Measurements from ENCODE around the gene CPE. TPM values are rescaled to one million over a fixed set of nuclear protein-coding genes. Genes with fewer than 3 reads are reported as not detected.
"Not testable (repeated sequence)": the region's sequence is repeated elsewhere in the genome, so short reads cannot be mapped to it uniquely, and the experiment has no call there.

The CPE gene
- polyA plus RNA-seq (ENCODE audit: insufficient read length in 10 of 10) = 100 to 1,000 TPM in 5 of 10 donors, 10 to 100 TPM in 5; 68.2 to 140 (median 102) TPM
- long read RNA-seq, donor 1, transcript CPE-201 (9 exons, 2,421 nt) = major isoform, 16 of 45 reads
- long read RNA-seq, donor 1, partial matches to known transcripts = 29 of 45 reads
- long read RNA-seq, donor 1, other reads (novel, unspliced or antisense) = 0 of 45 reads
- long read RNA-seq, donor 2, transcript CPE-201 (9 exons, 2,421 nt) = major isoform, 15 of 30 reads
- long read RNA-seq, donor 2, partial matches to known transcripts = 15 of 30 reads
- long read RNA-seq, donor 2, other reads (novel, unspliced or antisense) = 0 of 30 reads
- long read RNA-seq, donor 3 = 0 reads
- long read RNA-seq, donor 4, transcript CPE-201 (9 exons, 2,421 nt) = major isoform, 25 of 42 reads
- long read RNA-seq, donor 4, partial matches to known transcripts = 17 of 42 reads
- long read RNA-seq, donor 4, other reads (novel, unspliced or antisense) = 0 of 42 reads
- long read RNA-seq, donor 5, transcript CPE-201 (9 exons, 2,421 nt) = major isoform, 24 of 54 reads
- long read RNA-seq, donor 5, partial matches to known transcripts = 30 of 54 reads
- long read RNA-seq, donor 5, other reads (novel, unspliced or antisense) = 0 of 54 reads
- long read RNA-seq, donor 6, transcript CPE-201 (9 exons, 2,421 nt) = major isoform, 36 of 89 reads
- long read RNA-seq, donor 6, partial matches to known transcripts = 53 of 89 reads
- long read RNA-seq, donor 6, other reads (novel, unspliced or antisense) = 0 of 89 reads
- long read RNA-seq, donor 7, transcript CPE-201 (9 exons, 2,421 nt) = major isoform, 14 of 27 reads
- long read RNA-seq, donor 7, partial matches to known transcripts = 13 of 27 reads
- long read RNA-seq, donor 7, other reads (novel, unspliced or antisense) = 0 of 27 reads
- long read RNA-seq, donor 8, transcript CPE-201 (9 exons, 2,421 nt) = major isoform, 22 of 68 reads
- long read RNA-seq, donor 8, partial matches to known transcripts = 46 of 68 reads
- long read RNA-seq, donor 8, other reads (novel, unspliced or antisense) = 0 of 68 reads
- long read RNA-seq, donor 9, transcript CPE-201 (9 exons, 2,421 nt) = major isoform, 9 of 9 reads
- long read RNA-seq, donor 9, partial matches to known transcripts = 0 of 9 reads
- long read RNA-seq, donor 9, other reads (novel, unspliced or antisense) = 0 of 9 reads

DNA sequence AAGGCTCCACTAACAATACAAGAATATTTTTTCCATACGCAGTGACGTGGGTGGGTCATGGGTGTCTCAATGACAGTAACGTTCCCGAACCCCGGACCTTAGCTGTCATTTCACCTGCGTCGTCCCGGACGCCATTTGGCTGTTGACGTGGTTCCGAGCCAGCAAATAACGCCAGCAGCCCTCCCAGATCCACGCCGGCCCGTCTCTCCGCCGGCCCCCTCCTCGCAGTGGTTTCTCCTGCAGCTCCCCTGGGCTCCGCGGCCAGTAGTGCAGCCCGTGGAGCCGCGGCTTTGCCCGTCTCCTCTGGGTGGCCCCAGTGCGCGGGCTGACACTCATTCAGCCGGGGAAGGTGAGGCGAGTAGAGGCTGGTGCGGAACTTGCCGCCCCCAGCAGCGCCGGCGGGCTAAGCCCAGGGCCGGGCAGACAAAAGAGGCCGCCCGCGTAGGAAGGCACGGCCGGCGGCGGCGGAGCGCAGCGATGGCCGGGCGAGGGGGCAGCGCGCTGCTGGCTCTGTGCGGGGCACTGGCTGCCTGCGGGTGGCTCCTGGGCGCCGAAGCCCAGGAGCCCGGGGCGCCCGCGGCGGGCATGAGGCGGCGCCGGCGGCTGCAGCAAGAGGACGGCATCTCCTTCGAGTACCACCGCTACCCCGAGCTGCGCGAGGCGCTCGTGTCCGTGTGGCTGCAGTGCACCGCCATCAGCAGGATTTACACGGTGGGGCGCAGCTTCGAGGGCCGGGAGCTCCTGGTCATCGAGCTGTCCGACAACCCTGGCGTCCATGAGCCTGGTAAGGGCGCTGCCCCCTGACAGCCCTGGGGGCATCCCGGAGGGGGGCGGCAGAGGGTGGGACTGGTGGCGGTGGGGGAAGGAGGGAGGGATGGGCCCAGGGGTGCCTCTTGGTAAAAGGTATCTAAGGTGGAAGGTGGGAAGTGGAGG, at the start of gene CPE:
Gene CPE, plus strand, starts transcription at position 264 of the 933 bp plus-strand sequence. Its CDS starts 214 bp downstream, at position 478.
- DNase-seq = peak; percentile 67 to 93 (median 82)

DNA sequence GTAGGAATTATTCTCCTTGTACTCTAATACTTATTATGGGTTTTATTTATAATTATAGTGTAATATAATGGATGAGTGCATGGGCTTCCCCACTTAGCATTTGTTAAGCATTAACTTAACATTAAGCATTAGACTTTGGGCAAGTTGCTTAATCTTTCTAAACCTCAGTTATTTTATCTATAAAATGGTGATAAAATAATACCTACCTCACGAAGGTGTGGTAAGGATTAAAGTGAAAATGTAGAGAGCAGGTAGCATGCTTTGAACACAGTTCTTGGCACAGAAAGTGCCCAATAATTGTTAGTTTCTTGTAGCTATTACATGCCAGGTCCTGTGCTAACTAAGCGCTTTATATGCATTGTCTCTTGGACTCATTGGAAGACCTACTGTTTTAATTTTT, 48.7 kb upstream of the CPE start:
- no peak for DNase-seq

DNA sequence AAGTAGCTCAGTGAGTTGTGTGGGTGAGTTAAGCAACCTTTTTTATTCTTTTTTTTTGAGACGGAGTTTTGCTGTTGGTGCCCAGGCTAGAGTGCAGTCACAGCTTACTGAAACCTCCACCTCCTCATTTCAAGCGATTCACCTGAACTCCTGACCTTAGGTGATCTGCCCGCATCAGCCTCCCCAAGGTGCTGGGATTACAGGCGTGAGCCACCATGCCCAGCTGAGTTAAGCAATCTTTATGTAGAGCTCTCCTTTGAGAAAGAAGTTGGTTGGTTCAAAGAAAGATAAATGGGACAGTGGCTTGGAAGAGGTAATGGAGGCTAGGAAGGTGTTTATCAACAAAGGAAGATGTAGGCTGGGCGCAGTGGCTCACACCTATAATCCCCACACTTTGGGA, 48.1 kb upstream of the CPE start:
- no peak for DNase-seq

DNA sequence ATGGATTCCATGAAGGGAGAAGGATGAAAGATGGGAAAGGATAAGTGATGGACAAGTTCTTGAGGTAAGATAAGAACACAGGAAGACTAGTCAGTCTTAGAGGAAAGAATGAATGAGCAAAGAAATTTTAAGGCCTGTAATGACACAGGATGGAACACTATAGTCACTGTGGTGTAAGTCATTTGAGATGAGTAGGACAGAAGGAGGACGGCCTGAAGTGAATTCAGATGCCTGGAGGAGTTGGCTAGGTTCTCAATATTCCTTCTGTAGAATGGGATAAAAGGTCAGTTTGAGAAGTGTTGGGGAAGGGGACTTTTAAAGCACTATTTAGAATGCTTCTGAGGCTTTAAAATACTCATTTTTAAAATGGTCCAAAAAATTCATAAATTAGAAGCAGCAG, 47.4 kb upstream of the CPE start:
- peak in 1 of 3 donors; percentile 16 for DNase-seq

DNA sequence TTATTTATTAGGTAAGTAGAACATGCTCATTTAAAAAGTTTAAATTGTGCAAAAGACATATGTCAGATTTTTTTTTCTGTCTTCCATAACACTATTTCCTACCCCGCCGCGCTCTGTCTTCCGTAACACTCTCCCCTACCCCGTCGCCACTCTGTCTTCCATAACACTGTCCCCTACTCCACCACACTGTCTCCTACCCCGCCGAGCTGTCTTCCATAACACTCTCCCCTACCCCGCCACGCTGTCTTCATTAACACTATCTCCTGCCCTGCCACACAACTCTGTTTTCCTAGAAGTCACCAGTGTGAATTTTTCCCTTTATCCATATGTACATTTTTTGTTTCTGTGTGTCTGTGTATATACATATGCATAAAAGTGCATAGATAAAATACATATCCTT, 47.0 kb upstream of the CPE start:
- no peak for DNase-seq

DNA sequence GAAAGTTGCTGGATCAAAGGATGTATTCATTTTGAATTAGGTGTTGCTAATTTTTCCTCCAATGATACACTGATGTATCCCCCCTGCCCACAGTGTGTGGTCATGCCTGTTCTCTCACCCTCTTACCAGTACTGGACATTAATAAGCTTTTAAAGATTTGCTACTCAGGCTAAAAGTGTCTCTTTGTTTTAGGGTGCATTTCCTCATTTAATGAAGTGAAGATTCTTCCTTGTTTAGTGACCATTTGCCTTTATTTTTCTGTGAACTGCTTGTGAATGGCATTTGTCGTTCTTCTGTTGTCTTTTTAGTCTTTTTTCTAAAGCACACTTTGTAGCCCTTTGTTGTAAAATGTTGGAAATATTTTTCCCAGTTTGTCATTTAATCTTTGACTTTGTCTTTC, 46.3 kb upstream of the CPE start:
- DNase-seq = peak in 1 of 3 donors; percentile 15

DNA sequence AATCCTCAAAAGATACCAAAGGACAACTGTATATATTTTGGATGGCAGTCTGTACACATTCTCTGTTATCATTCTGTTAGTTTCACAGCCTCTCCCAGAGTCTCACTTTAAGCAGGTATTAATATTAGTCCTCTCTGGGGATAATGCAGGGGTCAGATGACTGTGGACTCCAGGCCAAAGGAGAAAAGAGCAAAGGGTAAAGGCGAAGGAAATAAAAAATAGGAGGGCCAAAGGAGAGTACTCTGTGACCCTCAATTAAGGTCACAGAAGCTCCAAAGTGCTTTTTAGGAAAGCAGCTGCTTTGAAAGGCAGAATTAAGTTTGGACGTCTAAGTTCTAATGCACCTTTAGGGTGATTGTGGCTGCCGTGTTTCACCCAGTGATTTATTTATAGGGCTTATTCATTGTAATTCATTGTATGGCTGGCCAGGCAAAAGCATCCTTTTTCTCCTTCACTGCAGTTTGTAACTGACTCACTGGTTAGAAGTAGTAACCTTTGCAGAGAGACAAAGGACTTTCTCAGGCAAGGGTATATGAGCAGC, 43.6 kb upstream of the CPE start:
- DNase-seq = no peak

DNA sequence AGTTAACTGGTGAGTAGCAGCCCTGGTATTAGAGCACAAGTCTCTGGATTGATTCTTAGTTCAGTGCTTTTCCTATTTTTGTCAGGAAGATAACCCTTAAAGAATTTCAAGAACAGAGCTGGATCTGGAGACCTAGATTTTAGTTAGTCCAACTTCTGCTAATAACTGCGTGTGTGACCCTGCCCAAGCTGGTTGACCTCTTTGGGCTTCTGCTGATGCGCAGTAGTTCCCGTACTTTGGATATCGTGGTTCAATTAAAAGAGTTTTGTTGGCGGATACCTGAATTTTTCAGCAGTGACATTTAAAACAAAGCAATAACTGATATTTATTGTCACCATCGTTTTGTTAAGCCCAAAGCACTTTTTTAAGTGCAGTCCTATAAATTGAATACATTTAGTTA, 42.1 kb upstream of the CPE start:
- no peak for DNase-seq

DNA sequence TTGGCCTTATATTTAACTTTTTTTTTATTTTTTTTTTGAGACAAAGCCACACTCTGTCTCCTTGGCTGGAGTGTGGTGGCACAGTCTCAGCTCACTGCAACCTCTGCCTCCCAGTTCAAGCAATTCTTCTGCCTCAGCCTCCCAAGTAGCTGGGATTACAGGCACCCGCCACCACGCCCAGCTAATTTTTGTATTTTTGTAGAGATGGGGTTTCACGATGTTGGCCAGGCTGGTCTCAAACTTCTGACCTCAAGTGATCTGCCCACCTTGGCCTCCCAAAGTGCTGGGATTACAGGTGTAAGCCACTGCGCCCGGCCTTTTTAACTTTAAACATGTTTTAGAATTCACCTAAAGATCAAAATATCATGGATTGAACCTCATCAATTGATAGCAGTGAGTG, 36.5 kb upstream of the CPE start:
- not testable (repeated sequence) for DNase-seq

DNA sequence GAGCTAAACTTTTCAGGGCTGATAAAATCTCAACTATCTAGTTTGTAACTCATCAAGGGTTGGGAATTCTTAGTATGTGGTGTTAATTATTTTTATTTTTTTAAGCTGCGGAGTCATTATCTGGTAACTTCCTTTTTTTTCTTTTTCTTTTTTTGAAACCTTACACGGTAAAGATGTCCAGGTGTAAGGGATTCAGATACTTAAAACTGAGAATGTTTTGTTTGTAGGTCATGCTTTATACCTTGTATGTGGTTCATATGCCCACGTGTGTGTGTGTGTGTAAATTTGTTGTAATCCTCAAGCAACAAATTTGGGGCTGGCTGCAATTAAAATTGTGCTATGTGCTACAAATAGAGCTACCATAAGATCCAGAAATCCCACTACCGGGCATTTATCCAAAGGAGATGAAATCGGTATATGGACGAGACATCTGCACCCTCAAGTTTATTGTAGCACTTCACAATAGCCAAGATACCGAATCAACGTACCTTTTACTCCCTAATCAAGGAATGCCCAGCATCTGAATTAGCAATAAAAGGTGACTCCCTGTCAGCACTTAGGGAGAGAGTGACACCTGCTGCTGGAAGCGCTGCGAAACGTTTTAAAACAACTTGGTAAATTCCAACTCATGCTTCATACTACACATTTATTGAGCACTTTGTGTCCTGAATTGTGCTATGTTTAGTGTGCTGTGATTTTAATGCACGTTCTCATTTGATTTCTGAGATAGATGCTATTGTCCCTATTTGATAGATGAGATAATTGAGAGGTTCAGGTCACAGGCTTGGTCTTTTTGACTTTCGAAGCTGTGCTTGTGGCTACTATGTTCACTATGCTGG, 35.2 kb upstream of the CPE start:
- no peak for DNase-seq

DNA sequence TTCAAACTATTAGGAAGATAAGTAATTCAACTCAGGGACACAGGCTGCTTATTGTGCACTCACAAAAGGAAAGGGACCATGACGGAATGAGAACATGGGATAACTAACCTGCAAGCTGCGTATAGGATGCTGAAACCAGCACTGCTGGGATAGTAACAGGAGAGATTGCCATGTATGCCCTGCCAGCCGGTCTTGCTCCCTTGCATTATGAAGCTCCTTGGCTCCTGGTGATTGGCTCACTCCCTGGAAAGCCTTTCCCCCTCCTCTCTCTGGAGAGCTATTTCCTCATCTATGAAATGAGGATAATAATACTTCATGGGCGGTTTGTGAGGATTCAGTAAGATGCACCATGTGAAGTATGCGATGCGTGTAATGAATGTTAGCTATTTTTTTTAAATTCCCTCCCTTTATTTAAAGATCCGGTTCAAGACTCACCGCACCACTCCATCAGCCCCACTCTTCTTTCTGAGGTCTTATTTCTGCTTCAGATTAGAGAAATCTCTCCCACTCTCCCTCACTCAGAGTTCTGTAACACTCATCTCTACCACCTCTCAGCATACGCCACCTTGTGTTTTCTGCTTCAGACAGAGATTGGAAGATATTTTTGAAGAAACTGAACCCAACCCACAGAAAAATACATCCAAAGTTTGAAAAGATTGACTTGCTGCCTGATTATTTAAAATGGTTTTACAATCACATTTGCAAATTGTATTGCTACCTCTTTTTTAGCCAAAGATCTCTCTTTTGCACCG, 33.0 kb upstream of the CPE start:
- DNase-seq = no peak

DNA sequence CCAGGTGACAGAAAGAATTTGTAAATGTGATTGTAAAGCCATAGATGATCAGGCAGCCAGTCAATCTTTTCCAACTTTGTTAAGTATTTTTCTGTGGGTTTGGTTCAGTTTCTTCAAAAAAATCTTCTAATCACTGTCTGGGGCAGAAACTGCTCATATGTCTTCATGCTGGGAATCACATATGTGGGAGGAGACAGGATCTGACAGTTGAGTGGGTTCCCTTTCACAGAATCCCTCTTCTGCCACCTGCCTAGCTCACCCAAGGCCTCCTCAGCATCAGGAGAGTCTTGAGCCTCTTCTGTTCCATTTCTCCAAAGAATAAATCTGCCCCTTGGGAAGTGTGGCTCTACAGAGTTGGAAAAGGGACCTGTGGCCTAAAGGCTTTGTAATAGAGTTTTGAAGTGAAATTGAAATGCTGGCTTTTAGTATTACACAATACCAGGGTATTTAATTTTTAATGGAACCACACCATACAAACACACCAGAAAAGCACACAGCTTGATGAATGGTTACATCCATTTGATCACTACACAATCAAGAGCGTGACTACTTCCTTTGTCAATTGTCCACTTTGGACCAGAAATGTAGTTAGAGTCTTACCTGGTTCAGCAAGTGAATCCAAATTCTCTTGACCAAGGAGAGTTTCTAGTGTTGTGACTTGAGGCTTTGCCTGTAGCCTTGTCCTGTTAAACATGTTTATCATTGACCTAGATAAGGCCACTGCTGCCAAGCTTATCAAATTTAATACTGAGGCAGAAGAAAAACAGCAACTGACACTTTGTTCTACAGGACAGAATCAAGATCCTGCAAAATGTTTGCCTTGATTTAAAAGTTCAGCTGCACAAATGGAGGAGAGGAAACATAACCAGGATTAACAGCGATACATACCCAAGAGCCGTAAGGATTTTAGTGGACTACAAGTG, 30.9 kb upstream of the CPE start:
- no peak for DNase-seq

DNA sequence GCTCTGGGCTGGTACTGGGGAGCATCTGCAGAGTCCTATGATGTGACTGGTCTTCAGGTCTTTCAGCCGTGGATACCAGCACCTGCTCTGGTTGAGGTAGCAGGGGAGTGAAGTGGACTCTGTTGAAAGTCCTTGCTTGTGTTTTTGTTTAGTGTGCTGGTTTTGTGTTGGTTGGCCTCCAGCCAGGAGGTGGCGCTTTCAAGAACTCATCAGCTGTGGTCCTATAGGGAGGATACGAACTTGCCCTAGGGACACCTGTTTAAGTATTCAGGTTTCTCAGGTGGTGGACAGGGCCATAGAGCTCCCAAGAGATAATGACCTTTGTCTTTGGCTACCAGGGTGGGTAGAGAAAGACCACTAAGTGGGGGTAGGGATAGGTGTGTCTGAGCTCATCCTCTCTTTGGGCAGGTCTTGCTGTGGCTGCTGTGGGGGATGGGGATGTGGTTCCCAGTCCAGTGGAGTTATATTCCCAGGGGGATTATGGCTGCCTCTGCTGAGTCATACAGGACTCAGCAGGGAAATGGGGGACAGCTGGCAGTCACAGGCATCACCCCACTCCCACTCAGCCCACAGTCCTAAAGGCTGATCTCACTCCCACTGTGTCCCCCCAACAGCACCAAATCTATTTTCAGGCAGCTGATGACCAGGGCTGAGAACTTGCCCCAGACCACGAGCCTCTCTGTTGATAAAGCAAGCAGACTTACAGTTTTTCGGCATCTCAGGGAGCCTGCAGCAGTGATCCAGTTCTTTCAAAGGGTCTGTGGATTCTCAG, 27.3 kb upstream of the CPE start:
- no peak for DNase-seq

DNA sequence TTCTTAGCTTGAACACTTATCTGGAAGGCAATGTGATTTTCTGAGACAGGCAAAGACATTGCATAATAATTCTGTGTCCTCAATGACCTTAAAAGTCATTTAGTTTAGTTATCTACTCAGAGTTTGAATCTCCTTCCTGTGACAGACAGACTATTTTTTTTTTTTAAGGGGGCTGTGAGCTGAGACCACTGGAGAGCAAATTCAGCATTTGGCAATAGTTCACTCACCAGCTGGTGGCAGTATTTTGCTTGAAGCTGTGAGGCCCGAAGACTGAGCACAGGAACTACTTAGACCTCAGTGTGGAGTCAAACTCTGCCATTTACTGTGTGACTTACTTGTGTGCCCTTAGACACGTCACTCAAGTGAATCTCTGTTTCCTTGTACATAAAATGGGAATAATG, 22.9 kb upstream of the CPE start:
- DNase-seq = peak in 2 of 3 donors; percentile 19 to 44

DNA sequence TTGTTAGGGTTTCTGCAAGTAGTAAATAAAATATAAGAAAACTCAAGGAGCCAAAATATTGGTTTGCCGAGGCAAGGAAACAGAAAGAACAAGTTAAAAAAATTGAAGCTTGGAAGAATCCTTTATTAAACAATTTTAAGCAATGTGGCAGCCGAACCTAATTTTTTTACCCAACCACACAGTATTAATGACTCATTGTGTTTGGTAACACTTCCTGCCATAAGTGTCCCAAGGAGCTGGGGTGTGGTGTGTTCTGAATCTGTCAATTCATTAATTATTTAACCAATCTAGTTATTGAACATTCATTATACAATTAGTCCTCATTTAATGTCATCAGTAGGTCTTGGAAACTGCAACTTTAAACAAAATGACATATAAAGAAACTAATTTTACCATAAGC, 19.3 kb upstream of the CPE start:
- DNase-seq = no peak

DNA sequence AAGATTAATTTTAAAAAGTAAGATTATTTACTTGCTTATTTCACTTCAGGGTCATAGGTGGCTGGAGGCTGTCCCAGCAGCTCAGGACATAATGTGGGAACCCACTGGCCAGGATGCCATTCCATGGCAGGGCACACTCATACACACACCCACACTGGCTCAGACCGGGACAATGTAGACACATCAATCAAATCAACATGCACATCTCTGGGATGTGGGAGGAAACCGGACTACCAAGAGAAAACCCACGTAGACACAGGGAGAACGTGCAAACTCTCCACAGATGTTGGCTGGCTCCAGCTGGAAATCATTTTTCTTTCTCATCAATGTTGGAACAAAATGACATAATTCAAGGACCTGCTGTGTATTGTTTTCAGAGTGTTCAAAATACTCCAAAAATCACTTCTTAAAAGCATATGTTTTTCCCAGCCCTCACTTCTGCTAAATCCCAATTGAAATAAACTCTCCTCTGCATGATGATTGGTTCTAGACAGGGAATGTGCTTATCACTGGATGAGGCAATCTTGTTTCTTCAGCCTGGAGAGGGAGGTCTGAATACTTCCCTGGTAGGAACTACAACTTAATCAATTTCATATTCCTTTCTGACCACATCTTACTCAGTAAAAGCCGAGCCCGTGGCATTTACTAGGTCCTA, 18.6 kb upstream of the CPE start:
- DNase-seq = peak in 2 of 3 donors; percentile 45 to 74

All from muscle of back (tissue), 13 donors.